Posterior cingulate gyrus (tissue), 11 donors: ENCODE data around the gene ADAM10.

Source experiments
- DNase-seq, 10 donors: peaks; one replicate each; pipeline versions ENCODE4 v3.0.0 to v3.0.0-alpha.2; 2020 to 2021; ENCODE audit warnings: mixed read lengths in 3 of 10
- intact Hi-C: fragments of 100-400 bp; cut with DNase I; formaldehyde crosslinking; loops from one replicate; pipeline ENCODE4 v1.15.1; 2023

ADAM10 gene

GRCh38 chr15:58724466-58724865, 25.0 kb downstream of the ADAM10 start:
- no peak for DNase-seq
- intact Hi-C loops: no loop called here

GRCh38 chr15:58717357-58717756, 32.1 kb downstream of the ADAM10 start:
- DNase-seq: no peak
- intact Hi-C loops: no loop called here

GRCh38 chr15:58716027-58716426, 33.5 kb downstream of the ADAM10 start:
- intact Hi-C loops: no loop called here
- DNase-seq: no peak

GRCh38 chr15:58715266-58715917, 34.1 kb downstream of the ADAM10 start:
- no peak for DNase-seq

GRCh38 chr15:58710701-58711100, 38.8 kb downstream of the ADAM10 start:
- intact Hi-C loops: no loop called here
- no peak for DNase-seq

More at GRCh38 chr15:58715266-58715917, 34.1 kb downstream of the ADAM10 start:
- intact Hi-C loops: no loop called here

- no peak for DNase-seq
- intact Hi-C loops: no loop called here
Measured at GRCh38 chr15:58707397-58707796, 42.1 kb downstream of the ADAM10 start.

- intact Hi-C loops: no loop called here
- no peak for DNase-seq
Measured at GRCh38 chr15:58705105-58705504, 44.4 kb downstream of the ADAM10 start.

- DNase-seq: no peak
- intact Hi-C loops: no loop called here
Measured at GRCh38 chr15:58704155-58704865, 45.2 kb downstream of the ADAM10 start.

GRCh38 chr15:58703610-58704009, 45.9 kb downstream of the ADAM10 start:
- intact Hi-C loops: no loop called here
- DNase-seq: no peak

GRCh38 chr15:58702233-58702632, 47.3 kb downstream of the ADAM10 start:
- intact Hi-C loops: no loop called here
- DNase-seq: no peak

GRCh38 chr15:58701376-58701775, 48.1 kb downstream of the ADAM10 start:
- intact Hi-C loops: no loop called here
- DNase-seq: no peak

GRCh38 chr15:58699769-58700168, 49.7 kb downstream of the ADAM10 start:
- DNase-seq: no peak
- intact Hi-C loops: no loop called here

GRCh38 chr15:58698887-58699641, 50.4 kb downstream of the ADAM10 start:
- intact Hi-C loops: no loop called here

GRCh38 chr15:58697220-58697619, 52.3 kb downstream of the ADAM10 start:
- intact Hi-C loops: no loop called here
- DNase-seq: no peak

More at GRCh38 chr15:58698887-58699641, 50.4 kb downstream of the ADAM10 start:
- DNase-seq: no peak

GRCh38 chr15:58696738-58697137, 52.8 kb downstream of the ADAM10 start:
- DNase-seq: no peak
- intact Hi-C loops: no loop called here

GRCh38 chr15:58694641-58695398, 54.7 kb downstream of the ADAM10 start:
- intact Hi-C loops: no loop called here

GRCh38 chr15:58690703-58691102, 58.8 kb downstream of the ADAM10 start:
- no peak for DNase-seq
- intact Hi-C loops: no loop called here

More at GRCh38 chr15:58694641-58695398, 54.7 kb downstream of the ADAM10 start:
- no peak for DNase-seq

GRCh38 chr15:58689646-58690045, 59.9 kb downstream of the ADAM10 start:
- intact Hi-C loops: no loop called here
- no peak for DNase-seq

GRCh38 chr15:58686286-58686685, 63.2 kb downstream of the ADAM10 start:
- intact Hi-C loops: no loop called here
- no peak for DNase-seq

- no peak for DNase-seq
- intact Hi-C loops: no loop called here
Measured at GRCh38 chr15:58684751-58685150, 64.8 kb downstream of the ADAM10 start.
